Liver (tissue), 9 donors: ENCODE data around the gene LRRC25. TPM values are rescaled to one million over a fixed set of nuclear protein-coding genes. Genes with fewer than 3 reads are reported as not detected.

Source experiments
- DNase-seq: peaks from one replicate; pipeline ENCODE4 v3.0.0-alpha.2; 2017; ENCODE audit warnings: low spot score
- H3K27ac ChIP-seq, 2 donors: one replicate each; pipeline ENCODE4 v1.7.0; 2013; ENCODE audit warnings: inconsistent platforms in 2 of 2, low read length in 2 of 2, control low read depth in 1 of 2, low read depth in 1 of 2, mild to moderate bottlenecking in 1 of 2
- H3K27me3 ChIP-seq, 4 donors: one replicate each; pipeline versions ENCODE4 v1.6.1 to v1.7.0; 2013; ENCODE audit warnings: low read length in 3 of 4, inconsistent platforms in 1 of 4, mild to moderate bottlenecking in 1 of 4, moderate library complexity in 1 of 4; ENCODE audit not compliant: control insufficient read depth in 4 of 4, insufficient read depth in 4 of 4
- H3K36me3 ChIP-seq, 4 donors: one replicate each; pipeline versions ENCODE4 v1.6.1 to v1.7.0; 2013; ENCODE audit warnings: low read length in 3 of 4, mild to moderate bottlenecking in 3 of 4, low read depth in 1 of 4, moderate library complexity in 1 of 4; ENCODE audit not compliant: control insufficient read depth in 4 of 4, insufficient read depth in 3 of 4
- H3K4me1 ChIP-seq, 4 donors: one replicate each; pipeline versions ENCODE4 v1.6.1 to v1.7.0; 2013; ENCODE audit warnings: low read length in 3 of 4, mild to moderate bottlenecking in 3 of 4, moderate library complexity in 1 of 4; ENCODE audit not compliant: control insufficient read depth in 4 of 4, insufficient read depth in 4 of 4
- H3K4me3 ChIP-seq, 3 donors: one replicate each; pipeline versions ENCODE4 v1.6.1 to v1.7.0; 2013; ENCODE audit warnings: low read length in 3 of 3, control low read depth in 1 of 3, low read depth in 1 of 3, mild to moderate bottlenecking in 1 of 3
- H3K9ac ChIP-seq, 2 donors: one replicate each; pipeline ENCODE4 v1.7.0; 2013; ENCODE audit warnings: low read length in 2 of 2, mild to moderate bottlenecking in 2 of 2, moderate library complexity in 2 of 2, control low read depth in 1 of 2, low read depth in 1 of 2
- H3K9me3 ChIP-seq, 4 donors: one replicate each; pipeline versions ENCODE4 v1.6.1 to v1.7.0; 2013; ENCODE audit warnings: low read length in 3 of 4; ENCODE audit not compliant: control insufficient read depth in 4 of 4
- EGR1 ChIP-seq, 2 donors: IDR thresholded peaks; 2 replicates each; pipeline ENCODE4 v1.6.1; 2016 to 2018; ENCODE audit warnings: antibody characterized with exemption in 2 of 2, low read depth in 2 of 2
- FOXA1 ChIP-seq: IDR thresholded peaks from 2 replicates; pipeline ENCODE4 v1.6.1; 2016; ENCODE audit warnings: antibody characterized with exemption
- FOXA2 ChIP-seq: IDR thresholded peaks from 2 replicates; pipeline ENCODE4 v1.6.1; 2016; ENCODE audit warnings: antibody characterized with exemption
- GABPA ChIP-seq, 2 donors: IDR thresholded peaks in 1 of 2; conservative IDR thresholded peaks in 1 of 2; 2 replicates each; pipeline ENCODE4 v1.6.1; 2016; ENCODE audit warnings: antibody characterized with exemption in 2 of 2, mild to moderate bottlenecking in 1 of 2, moderate library complexity in 1 of 2
- HNF4A ChIP-seq, 2 donors: conservative IDR thresholded peaks; 2 replicates each; pipeline ENCODE4 v1.6.1; 2016; ENCODE audit warnings: antibody characterized with exemption in 2 of 2, mild to moderate bottlenecking in 2 of 2
- HNF4G ChIP-seq: IDR thresholded peaks from 2 replicates; pipeline ENCODE4 v1.6.1; 2016; ENCODE audit warnings: antibody characterized with exemption
- JUND ChIP-seq, 2 donors: IDR thresholded peaks; 2 replicates each; pipeline ENCODE4 v1.6.1; 2016; ENCODE audit warnings: antibody characterized with exemption in 2 of 2
- NR2F2 ChIP-seq: IDR thresholded peaks from 2 replicates; pipeline ENCODE4 v1.6.1; 2016; ENCODE audit warnings: antibody characterized with exemption
- RAD21 ChIP-seq, 2 donors: IDR thresholded peaks; 2 replicates each; pipeline ENCODE4 v1.6.1; 2016; ENCODE audit warnings: antibody characterized with exemption in 2 of 2, mild to moderate bottlenecking in 2 of 2
- RXRA ChIP-seq, 2 donors: IDR thresholded peaks; 2 replicates each; pipeline ENCODE4 v1.6.1; 2017 to 2018; ENCODE audit warnings: antibody characterized with exemption in 2 of 2, mild to moderate bottlenecking in 1 of 2
- SP1 ChIP-seq: IDR thresholded peaks from 2 replicates; pipeline ENCODE4 v1.6.1; 2018; ENCODE audit warnings: antibody characterized with exemption, mild to moderate bottlenecking
- TAF1 ChIP-seq: conservative IDR thresholded peaks from 2 replicates; pipeline ENCODE4 v1.6.1; 2016; ENCODE audit warnings: antibody characterized with exemption, mild to moderate bottlenecking
- YY1 ChIP-seq: IDR thresholded peaks from 2 replicates; pipeline ENCODE4 v1.6.1; 2016; ENCODE audit warnings: antibody characterized with exemption, mild to moderate bottlenecking
- WGBS: extraction: QIAGEN DNeasy Blood & Tissue Kit; methylation state at CpG from one replicate; pipeline ENCODE4 v1.1.7; 2013; 5-methylcytosine and 5-hydroxymethylcytosine counted together
- polyA plus RNA-seq, 2 donors: library from polyadenylated mRNA; stranded (reverse) in 1 of 2; unstranded in 1 of 2; fragments of 200-250 nt in 1 of 2; fragments of >200 nt in 1 of 2; fragmentation: Nextera tagmentation in 1 of 2; extraction: Ambion mirVana in 1 of 2; gene quantifications; one replicate each; pipeline versions ENCODE4 v1.2.1 to v1.2.3, GENCODE V29; 2013 to 2015
- total RNA-seq, 2 donors: library from RNA; depleted of rRNA; stranded (reverse); fragments of >200 nt; gene quantifications; one replicate each; pipeline ENCODE4 v1.2.3, GENCODE V29; 2014
- TF ChIP-seq, protein P1 (sequence below): IDR thresholded peaks from 2 replicates; pipeline ENCODE4 v1.6.1; 2016; ENCODE audit warnings: antibody characterized with exemption
- TF ChIP-seq, protein P2 (sequence below): IDR thresholded peaks from 2 replicates; pipeline ENCODE4 v1.6.1; 2016; ENCODE audit warnings: antibody characterized with exemption, mild to moderate bottlenecking
- TF ChIP-seq, protein P3 (sequence below): fragments of 150-350 bp; IDR thresholded peaks from 2 replicates; pipeline ENCODE4 v1.5.1; 2017; ENCODE audit warnings: improper control_type of control experiment, low read depth, low read length; ENCODE audit not compliant: missing input control
- TF ChIP-seq, protein P4 (sequence below): IDR thresholded peaks from 2 replicates; pipeline ENCODE4 v1.6.1; 2016; ENCODE audit warnings: antibody characterized with exemption
- TF ChIP-seq, protein P5 (sequence below): IDR thresholded peaks from 2 replicates; pipeline ENCODE4 v1.6.1; 2016; ENCODE audit warnings: antibody characterized with exemption
- donor health status: healthy.
- donor health status: healthy.
- donor health status: healthy.
- donor health status: healthy.
- donor health status: healthy.

Gene LRRC25
- total and polyA plus RNA-seq, 4 donors, result 2.3 to 13.4 (median 6.9) TPM

DNA sequence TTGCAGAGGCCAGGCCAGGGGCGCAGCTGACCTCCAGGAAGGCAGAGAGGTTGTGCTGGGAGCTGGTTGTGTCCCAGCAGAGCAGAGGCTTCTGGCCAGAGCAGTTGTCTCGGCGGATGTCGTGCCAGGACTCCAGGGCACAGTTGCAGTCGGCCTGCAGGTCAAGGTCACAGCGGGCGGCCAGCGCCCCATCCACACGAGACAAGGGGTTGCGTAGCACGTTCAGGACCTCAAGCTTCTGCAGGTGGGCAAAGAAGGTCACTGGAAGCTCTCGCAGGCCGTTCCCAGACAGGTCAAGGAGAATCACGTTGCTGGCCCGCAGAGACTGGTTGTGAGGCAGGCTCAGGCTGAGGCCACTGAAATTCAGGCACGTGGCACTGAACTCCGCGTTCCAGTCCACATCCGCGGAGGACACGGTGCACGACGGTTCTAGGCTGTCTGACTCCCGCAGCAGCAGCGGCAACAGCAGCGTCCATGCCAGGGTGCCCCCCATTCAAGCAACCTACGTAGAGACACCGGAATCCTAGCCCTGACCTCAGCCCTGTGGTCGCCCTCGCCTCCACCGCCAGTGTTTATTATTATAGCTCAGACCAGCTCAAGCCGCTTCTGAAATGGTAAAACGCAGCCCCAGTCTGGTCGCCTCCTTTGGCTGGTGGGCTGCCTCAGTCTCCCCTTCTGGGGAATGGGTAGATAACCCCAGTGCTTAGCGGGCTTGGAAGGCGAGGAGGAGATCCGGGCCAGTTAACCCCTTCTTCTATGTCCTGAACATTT, 766 bp downstream of the LRRC25 start:
- no peaks in the 10 kb centered on the region for H3K36me3 ChIP-seq
- peak overlapping the region in 2 of 3 donors; percentile 13 to 16 for H3K4me3 ChIP-seq
- 33% methylated on average over 37 of the region's 37 CpGs for WGBS
- TF ChIP-seq RXRA (IDR thresholded peaks at IDR 0.05), result peak; percentile 91 to 94
- TF ChIP-seq SP1, result peak; percentile 78
- peak; percentile 75 for TF ChIP-seq NR2F2
- no peak for TF ChIP-seq JUND (IDR thresholded peaks at IDR 0.05)
- no peak for TF ChIP-seq EGR1 (IDR thresholded peaks at IDR 0.05; ENCODE audit: low read depth in 2 of 2)
- TF ChIP-seq, protein P1, sequence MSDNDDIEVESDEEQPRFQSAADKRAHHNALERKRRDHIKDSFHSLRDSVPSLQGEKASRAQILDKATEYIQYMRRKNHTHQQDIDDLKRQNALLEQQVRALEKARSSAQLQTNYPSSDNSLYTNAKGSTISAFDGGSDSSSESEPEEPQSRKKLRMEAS, result peak; percentile 91
- TF ChIP-seq TAF1, result no peak
- TF ChIP-seq GABPA (IDR thresholded peaks at IDR 0.05 in 1 of 2, conservative IDR thresholded peaks at IDR 0.05 in 1 of 2), result no peak
- TF ChIP-seq FOXA1, result peak; percentile 22
- TF ChIP-seq FOXA2, result no peak
- TF ChIP-seq, protein P2, sequence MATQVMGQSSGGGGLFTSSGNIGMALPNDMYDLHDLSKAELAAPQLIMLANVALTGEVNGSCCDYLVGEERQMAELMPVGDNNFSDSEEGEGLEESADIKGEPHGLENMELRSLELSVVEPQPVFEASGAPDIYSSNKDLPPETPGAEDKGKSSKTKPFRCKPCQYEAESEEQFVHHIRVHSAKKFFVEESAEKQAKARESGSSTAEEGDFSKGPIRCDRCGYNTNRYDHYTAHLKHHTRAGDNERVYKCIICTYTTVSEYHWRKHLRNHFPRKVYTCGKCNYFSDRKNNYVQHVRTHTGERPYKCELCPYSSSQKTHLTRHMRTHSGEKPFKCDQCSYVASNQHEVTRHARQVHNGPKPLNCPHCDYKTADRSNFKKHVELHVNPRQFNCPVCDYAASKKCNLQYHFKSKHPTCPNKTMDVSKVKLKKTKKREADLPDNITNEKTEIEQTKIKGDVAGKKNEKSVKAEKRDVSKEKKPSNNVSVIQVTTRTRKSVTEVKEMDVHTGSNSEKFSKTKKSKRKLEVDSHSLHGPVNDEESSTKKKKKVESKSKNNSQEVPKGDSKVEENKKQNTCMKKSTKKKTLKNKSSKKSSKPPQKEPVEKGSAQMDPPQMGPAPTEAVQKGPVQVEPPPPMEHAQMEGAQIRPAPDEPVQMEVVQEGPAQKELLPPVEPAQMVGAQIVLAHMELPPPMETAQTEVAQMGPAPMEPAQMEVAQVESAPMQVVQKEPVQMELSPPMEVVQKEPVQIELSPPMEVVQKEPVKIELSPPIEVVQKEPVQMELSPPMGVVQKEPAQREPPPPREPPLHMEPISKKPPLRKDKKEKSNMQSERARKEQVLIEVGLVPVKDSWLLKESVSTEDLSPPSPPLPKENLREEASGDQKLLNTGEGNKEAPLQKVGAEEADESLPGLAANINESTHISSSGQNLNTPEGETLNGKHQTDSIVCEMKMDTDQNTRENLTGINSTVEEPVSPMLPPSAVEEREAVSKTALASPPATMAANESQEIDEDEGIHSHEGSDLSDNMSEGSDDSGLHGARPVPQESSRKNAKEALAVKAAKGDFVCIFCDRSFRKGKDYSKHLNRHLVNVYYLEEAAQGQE, result no peak
- TF ChIP-seq YY1, result no peak
- TF ChIP-seq, protein P3, sequence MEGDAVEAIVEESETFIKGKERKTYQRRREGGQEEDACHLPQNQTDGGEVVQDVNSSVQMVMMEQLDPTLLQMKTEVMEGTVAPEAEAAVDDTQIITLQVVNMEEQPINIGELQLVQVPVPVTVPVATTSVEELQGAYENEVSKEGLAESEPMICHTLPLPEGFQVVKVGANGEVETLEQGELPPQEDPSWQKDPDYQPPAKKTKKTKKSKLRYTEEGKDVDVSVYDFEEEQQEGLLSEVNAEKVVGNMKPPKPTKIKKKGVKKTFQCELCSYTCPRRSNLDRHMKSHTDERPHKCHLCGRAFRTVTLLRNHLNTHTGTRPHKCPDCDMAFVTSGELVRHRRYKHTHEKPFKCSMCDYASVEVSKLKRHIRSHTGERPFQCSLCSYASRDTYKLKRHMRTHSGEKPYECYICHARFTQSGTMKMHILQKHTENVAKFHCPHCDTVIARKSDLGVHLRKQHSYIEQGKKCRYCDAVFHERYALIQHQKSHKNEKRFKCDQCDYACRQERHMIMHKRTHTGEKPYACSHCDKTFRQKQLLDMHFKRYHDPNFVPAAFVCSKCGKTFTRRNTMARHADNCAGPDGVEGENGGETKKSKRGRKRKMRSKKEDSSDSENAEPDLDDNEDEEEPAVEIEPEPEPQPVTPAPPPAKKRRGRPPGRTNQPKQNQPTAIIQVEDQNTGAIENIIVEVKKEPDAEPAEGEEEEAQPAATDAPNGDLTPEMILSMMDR, result no peak
- TF ChIP-seq, protein P4, sequence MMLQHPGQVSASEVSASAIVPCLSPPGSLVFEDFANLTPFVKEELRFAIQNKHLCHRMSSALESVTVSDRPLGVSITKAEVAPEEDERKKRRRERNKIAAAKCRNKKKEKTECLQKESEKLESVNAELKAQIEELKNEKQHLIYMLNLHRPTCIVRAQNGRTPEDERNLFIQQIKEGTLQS, result no peak
- TF ChIP-seq HNF4G, result peak; percentile 20
- TF ChIP-seq, protein P5, sequence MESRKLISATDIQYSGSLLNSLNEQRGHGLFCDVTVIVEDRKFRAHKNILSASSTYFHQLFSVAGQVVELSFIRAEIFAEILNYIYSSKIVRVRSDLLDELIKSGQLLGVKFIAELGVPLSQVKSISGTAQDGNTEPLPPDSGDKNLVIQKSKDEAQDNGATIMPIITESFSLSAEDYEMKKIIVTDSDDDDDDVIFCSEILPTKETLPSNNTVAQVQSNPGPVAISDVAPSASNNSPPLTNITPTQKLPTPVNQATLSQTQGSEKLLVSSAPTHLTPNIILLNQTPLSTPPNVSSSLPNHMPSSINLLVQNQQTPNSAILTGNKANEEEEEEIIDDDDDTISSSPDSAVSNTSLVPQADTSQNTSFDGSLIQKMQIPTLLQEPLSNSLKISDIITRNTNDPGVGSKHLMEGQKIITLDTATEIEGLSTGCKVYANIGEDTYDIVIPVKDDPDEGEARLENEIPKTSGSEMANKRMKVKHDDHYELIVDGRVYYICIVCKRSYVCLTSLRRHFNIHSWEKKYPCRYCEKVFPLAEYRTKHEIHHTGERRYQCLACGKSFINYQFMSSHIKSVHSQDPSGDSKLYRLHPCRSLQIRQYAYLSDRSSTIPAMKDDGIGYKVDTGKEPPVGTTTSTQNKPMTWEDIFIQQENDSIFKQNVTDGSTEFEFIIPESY, result no peak
- TF ChIP-seq HNF4A (conservative IDR thresholded peaks at IDR 0.05), result peak; percentile 79 to 80
- no peak for TF ChIP-seq RAD21 (IDR thresholded peaks at IDR 0.05)
- no peak for DNase-seq
- no peak overlapping the region for H3K9ac ChIP-seq
- peak overlapping the region; percentile 51 to 54 for H3K27ac ChIP-seq
- no peaks in the 10 kb centered on the region for H3K27me3 ChIP-seq
- peaks cover 10 to 30% (median 21%) of the 10 kb centered on the region in 4 donors for H3K4me1 ChIP-seq
- H3K9me3 ChIP-seq, result no peaks in the 10 kb centered on the region
